Measurements from ENCODE around the gene PDS5B.
"Not testable (repeated sequence)": the region's sequence is repeated elsewhere in the genome, so short reads cannot be mapped to it uniquely, and the experiment has no call there.

PDS5B gene

GRCh38 chr13:32650705-32651311, 64.6 kb downstream of the PDS5B start:
- DNase-seq, result peak; percentile 64

GRCh38 chr13:32657309-32657708, 71.1 kb downstream of the PDS5B start:
- no peak for DNase-seq

- DNase-seq, result peak; percentile 39
These were observed 73.5 kb downstream of the PDS5B start for GRCh38 chr13:32659736-32660135.

GRCh38 chr13:32660227-32660626, 74.0 kb downstream of the PDS5B start:
- DNase-seq, result no peak

GRCh38 chr13:32661685-32662084, 75.4 kb downstream of the PDS5B start:
- no peak for DNase-seq

GRCh38 chr13:32663660-32664059, 77.4 kb downstream of the PDS5B start:
- no peak for DNase-seq

GRCh38 chr13:32666990-32667571, 80.8 kb downstream of the PDS5B start:
- no peak for DNase-seq

- DNase-seq, result peak; percentile 51
These were observed 82.9 kb downstream of the PDS5B start for GRCh38 chr13:32669030-32669646.

- no peak for DNase-seq
These were observed 88.3 kb downstream of the PDS5B start for GRCh38 chr13:32674503-32674902.

- peak; percentile 22 for DNase-seq
These were observed 90.0 kb downstream of the PDS5B start for GRCh38 chr13:32676242-32676641.

GRCh38 chr13:32682130-32682529, 95.9 kb downstream of the PDS5B start:
- DNase-seq, result no peak

- DNase-seq, result no peak
These were observed 96.5 kb downstream of the PDS5B start for GRCh38 chr13:32682740-32683139.

- DNase-seq, result no peak
These were observed 101.0 kb downstream of the PDS5B start for GRCh38 chr13:32687275-32687674.

- peak; percentile 2 for DNase-seq
These were observed 109.5 kb downstream of the PDS5B start for GRCh38 chr13:32695602-32696250.

GRCh38 chr13:32707471-32707870, 121.2 kb downstream of the PDS5B start:
- no peak for DNase-seq

- no peak for DNase-seq
These were observed 127.1 kb downstream of the PDS5B start for GRCh38 chr13:32713397-32713796.

- DNase-seq, result not testable (repeated sequence)
These were observed 129.9 kb downstream of the PDS5B start for GRCh38 chr13:32716201-32716600.

- no peak for DNase-seq
These were observed 133.8 kb downstream of the PDS5B start for GRCh38 chr13:32720026-32720425.

GRCh38 chr13:32721131-32722034, 135.1 kb downstream of the PDS5B start:
- DNase-seq, result not testable (repeated sequence)

- DNase-seq, result no peak
These were observed 136.1 kb downstream of the PDS5B start for GRCh38 chr13:32722340-32722739.

GRCh38 chr13:32723987-32724386, 137.7 kb downstream of the PDS5B start:
- DNase-seq, result no peak

GRCh38 chr13:32726374-32727037, 140.3 kb downstream of the PDS5B start:
- no peak for DNase-seq

Data from fibroblast of skin of right biceps (primary cell).